Measurements from ENCODE around the gene SULT2A1. TPM values are rescaled to one million over a fixed set of nuclear protein-coding genes. Genes with fewer than 3 reads are reported as not detected.

Gene SULT2A1
- total and polyA plus RNA-seq, 2 of the 4 experiments (the other 2 are of a cell fraction), result not detected

DNA sequence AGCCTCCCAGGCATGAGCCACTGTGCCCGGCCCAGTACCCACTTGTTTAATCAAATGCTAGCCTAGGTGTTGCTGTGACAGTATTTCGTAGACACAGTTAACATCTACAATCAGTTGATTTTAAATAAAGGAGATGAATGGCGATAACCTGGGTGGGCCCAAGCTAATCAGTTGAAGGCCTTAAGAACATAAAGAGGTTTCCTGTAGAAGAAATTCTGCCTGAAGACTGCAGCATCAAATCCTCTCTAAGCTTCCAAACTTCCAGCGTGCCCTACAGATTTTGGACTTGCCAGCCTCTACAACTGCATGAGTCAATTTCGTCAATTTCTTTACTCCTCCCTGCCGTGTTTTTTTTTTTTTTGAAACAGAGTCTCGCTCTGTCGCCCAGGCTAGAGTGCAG lies 13.2 kb upstream of the SULT2A1 start:
- POLR2A ChIA-PET (ENCODE audit: unreplicated experiment), result no interaction called here
- H4K5ac ChIP-seq (ENCODE audit: low read depth, low read length), result no peak overlapping the region
- 80% methylated on average over 2 of the region's 8 CpGs; no CpG with 5 or more reads in 1 of the 2 experiments for WGBS, 2 experiments (ENCODE audit: extremely low coverage in 2 of 2, insufficient read length in 1 of 2)

More for the DNA sequence above, 13.2 kb upstream of the SULT2A1 start:
- no peak overlapping the region for H2BK120ac ChIP-seq (ENCODE audit: low read depth, low read length)
- no peak overlapping the region for H2AK5ac ChIP-seq (ENCODE audit: low read depth, low read length)
- dilution Hi-C loops (cut with HindIII; ENCODE audit: low sequenced_read_pairs, unreplicated experiment), result no loop called here
- TF ChIP-seq RCOR1 (IDR thresholded peaks at IDR 0.05; ENCODE audit: insufficient replicate concordance, low read length) (no peak), NFE2L2 (IDR thresholded peaks at IDR 0.05; ENCODE audit: low read depth, low read length) (no peak), CHD1 (IDR thresholded peaks at IDR 0.05; ENCODE audit: low read depth, low read length) (no peak), MXI1 (IDR thresholded peaks at IDR 0.05; ENCODE audit: borderline replicate concordance, low read depth, low read length) (no peak), FOS (IDR thresholded peaks at IDR 0.05; ENCODE audit: low read depth, low read length) (no peak), CEBPB (IDR thresholded peaks at IDR 0.05; ENCODE audit: low read depth, low read length) (no peak), BHLHE40 (IDR thresholded peaks at IDR 0.05; ENCODE audit: low read depth, low read length) (no peak), SMC3 (IDR thresholded peaks at IDR 0.05; ENCODE audit: low read depth, low read length) (no peak), RFX5 (IDR thresholded peaks at IDR 0.05; ENCODE audit: low read depth, low read length) (no peak)
- TF ChIP-seq, protein P1, sequence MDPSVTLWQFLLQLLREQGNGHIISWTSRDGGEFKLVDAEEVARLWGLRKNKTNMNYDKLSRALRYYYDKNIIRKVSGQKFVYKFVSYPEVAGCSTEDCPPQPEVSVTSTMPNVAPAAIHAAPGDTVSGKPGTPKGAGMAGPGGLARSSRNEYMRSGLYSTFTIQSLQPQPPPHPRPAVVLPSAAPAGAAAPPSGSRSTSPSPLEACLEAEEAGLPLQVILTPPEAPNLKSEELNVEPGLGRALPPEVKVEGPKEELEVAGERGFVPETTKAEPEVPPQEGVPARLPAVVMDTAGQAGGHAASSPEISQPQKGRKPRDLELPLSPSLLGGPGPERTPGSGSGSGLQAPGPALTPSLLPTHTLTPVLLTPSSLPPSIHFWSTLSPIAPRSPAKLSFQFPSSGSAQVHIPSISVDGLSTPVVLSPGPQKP (IDR thresholded peaks at IDR 0.05; ENCODE audit: borderline replicate concordance, low read depth, low read length), result no peak
- TF ChIP-seq, protein P2, sequence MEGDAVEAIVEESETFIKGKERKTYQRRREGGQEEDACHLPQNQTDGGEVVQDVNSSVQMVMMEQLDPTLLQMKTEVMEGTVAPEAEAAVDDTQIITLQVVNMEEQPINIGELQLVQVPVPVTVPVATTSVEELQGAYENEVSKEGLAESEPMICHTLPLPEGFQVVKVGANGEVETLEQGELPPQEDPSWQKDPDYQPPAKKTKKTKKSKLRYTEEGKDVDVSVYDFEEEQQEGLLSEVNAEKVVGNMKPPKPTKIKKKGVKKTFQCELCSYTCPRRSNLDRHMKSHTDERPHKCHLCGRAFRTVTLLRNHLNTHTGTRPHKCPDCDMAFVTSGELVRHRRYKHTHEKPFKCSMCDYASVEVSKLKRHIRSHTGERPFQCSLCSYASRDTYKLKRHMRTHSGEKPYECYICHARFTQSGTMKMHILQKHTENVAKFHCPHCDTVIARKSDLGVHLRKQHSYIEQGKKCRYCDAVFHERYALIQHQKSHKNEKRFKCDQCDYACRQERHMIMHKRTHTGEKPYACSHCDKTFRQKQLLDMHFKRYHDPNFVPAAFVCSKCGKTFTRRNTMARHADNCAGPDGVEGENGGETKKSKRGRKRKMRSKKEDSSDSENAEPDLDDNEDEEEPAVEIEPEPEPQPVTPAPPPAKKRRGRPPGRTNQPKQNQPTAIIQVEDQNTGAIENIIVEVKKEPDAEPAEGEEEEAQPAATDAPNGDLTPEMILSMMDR (conservative IDR thresholded peaks at IDR 0.05; ENCODE audit: low read depth, low read length), result no peak
- TF ChIP-seq, protein P3, sequence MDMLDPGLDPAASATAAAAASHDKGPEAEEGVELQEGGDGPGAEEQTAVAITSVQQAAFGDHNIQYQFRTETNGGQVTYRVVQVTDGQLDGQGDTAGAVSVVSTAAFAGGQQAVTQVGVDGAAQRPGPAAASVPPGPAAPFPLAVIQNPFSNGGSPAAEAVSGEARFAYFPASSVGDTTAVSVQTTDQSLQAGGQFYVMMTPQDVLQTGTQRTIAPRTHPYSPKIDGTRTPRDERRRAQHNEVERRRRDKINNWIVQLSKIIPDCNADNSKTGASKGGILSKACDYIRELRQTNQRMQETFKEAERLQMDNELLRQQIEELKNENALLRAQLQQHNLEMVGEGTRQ (IDR thresholded peaks at IDR 0.05; ENCODE audit: low read depth, low read length), result no peak
- H3K9me3 ChIP-seq (ENCODE audit: control insufficient read depth, insufficient read depth, low read length), result 0 out of 2 replicates have a peak, but pooled peaks cover 3% of the 10 kb centered on the region
- no peak overlapping the region for H3K9ac ChIP-seq (ENCODE audit: low read depth, low read length)
- H2BK20ac ChIP-seq (ENCODE audit: low read depth, low read length), result no peak overlapping the region
- no peaks in the 10 kb centered on the region for H3K9me1 ChIP-seq (ENCODE audit: insufficient read depth, low read length)
- no peak overlapping the region for H3K18ac ChIP-seq (ENCODE audit: low read depth, low read length)
- H3K27me3 ChIP-seq (ENCODE audit: control insufficient read depth, insufficient read depth, low read length), result no peaks in the 10 kb centered on the region
- H3K14ac ChIP-seq (replicated peaks; ENCODE audit: low read depth, low read length), result no peak overlapping the region
- no TSS peak for BruUV-seq (replicated peaks)
- H3K79me1 ChIP-seq (ENCODE audit: low read depth in 1 of 2, low read length in 2 of 2), result no peaks in the 10 kb centered on the region
- H2BK15ac ChIP-seq (ENCODE audit: low read depth, low read length), result no peak overlapping the region
- H3K4me3 ChIP-seq (ENCODE audit: insufficient read depth, low read depth, low read length), result no peak overlapping the region
- H4K91ac ChIP-seq (ENCODE audit: insufficient read depth, low read depth, low read length), result no peak overlapping the region
- H3K56ac ChIP-seq (ENCODE audit: extremely low read depth, insufficient read depth, low read length), result no peak overlapping the region
- H2BK5ac ChIP-seq (ENCODE audit: low read depth, low read length, poor library complexity, severe bottlenecking), result no peak overlapping the region
- no peak overlapping the region for H3K4ac ChIP-seq (ENCODE audit: low read depth, low read length)
- H4K8ac ChIP-seq (ENCODE audit: low read depth in 2 of 2, low read length in 2 of 2), result no peak overlapping the region
- no peak for ATAC-seq (ENCODE audit: low read depth)
- H2AFZ ChIP-seq (replicated peaks; ENCODE audit: low read length, poor library complexity), result no peak overlapping the region
- no peaks in the 10 kb centered on the region for H4K20me1 ChIP-seq (ENCODE audit: insufficient read depth, low read length)
- no peak overlapping the region for H3K27ac ChIP-seq (ENCODE audit: insufficient read depth, low read length)
- H3K4me2 ChIP-seq (ENCODE audit: low read depth, low read length), result no peak overlapping the region
- in situ Hi-C loops (cut with MboI; ENCODE audit: low sequenced_read_pairs), result loop anchor here (10.0 kb wide), 1 partner anchor 85 kb away; no protein-coding TSS in a partner anchor
- CTCF ChIA-PET, result no interaction called here
- intact Hi-C loops (cut with micrococcal nuclease), result no loop called here
- no peak overlapping the region for H3K23ac ChIP-seq (ENCODE audit: low read depth, low read length)
- no peaks in the 10 kb centered on the region for H3K36me3 ChIP-seq (ENCODE audit: control insufficient read depth, insufficient read depth, low read length)
- no peaks in the 10 kb centered on the region for H3K4me1 ChIP-seq (ENCODE audit: control insufficient read depth, insufficient read depth, low read length)
- no peak overlapping the region for H2AK9ac ChIP-seq (replicated peaks; ENCODE audit: low read depth, low read length, poor library complexity)
- DNase-seq, result no peak

Measured in IMR-90 (cell line).